ENCODE results near the gene ZMYND8. TPM values are rescaled to one million over a fixed set of nuclear protein-coding genes. Genes with fewer than 3 reads are reported as not detected.

The ZMYND8 gene
- total RNA-seq, 4 donors from 2014 or later = 48.5 to 169 (median 54.1) TPM

DNA sequence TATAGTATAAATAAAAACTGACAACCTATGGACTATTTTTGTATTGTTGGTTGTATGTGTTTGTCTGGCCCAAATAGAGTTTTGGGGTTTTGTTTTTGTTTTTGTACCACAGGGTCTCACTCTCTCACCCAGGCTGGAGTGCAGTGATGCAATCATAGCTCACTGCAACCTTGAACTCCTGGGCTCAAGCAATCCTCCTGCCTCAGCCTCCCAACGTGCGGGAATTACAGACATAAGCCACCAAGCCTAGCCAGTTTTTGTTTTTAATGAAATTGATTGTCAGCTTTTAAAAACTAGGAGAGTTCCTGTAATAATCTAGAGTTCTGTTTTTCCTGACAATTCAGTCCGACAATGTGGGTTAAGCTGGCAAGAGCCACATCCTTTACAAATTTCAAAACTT lies 98.7 kb downstream of the ZMYND8 start:
- no peak overlapping the region for H3K4me3 ChIP-seq
- peaks cover 17% of the 10 kb centered on the region for H3K4me1 ChIP-seq
- TF ChIP-seq EP300 (IDR thresholded peaks at IDR 0.05) (no peak), POLR2A (IDR thresholded peaks at IDR 0.05) (no peak), POLR2AphosphoS5 (IDR thresholded peaks at IDR 0.05) (no peak)
- TF ChIP-seq, protein P1, sequence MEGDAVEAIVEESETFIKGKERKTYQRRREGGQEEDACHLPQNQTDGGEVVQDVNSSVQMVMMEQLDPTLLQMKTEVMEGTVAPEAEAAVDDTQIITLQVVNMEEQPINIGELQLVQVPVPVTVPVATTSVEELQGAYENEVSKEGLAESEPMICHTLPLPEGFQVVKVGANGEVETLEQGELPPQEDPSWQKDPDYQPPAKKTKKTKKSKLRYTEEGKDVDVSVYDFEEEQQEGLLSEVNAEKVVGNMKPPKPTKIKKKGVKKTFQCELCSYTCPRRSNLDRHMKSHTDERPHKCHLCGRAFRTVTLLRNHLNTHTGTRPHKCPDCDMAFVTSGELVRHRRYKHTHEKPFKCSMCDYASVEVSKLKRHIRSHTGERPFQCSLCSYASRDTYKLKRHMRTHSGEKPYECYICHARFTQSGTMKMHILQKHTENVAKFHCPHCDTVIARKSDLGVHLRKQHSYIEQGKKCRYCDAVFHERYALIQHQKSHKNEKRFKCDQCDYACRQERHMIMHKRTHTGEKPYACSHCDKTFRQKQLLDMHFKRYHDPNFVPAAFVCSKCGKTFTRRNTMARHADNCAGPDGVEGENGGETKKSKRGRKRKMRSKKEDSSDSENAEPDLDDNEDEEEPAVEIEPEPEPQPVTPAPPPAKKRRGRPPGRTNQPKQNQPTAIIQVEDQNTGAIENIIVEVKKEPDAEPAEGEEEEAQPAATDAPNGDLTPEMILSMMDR (IDR thresholded peaks at IDR 0.05) = no peak
- no peak for DNase-seq (ENCODE audit: low spot score in 2 of 2)
- no peaks in the 10 kb centered on the region for H3K9me3 ChIP-seq
- peak overlapping the region; percentile 73 for H3K27ac ChIP-seq
- 86% methylated on average over 3 of the region's 3 CpGs for WGBS
- no peaks in the 10 kb centered on the region for H3K27me3 ChIP-seq
- peaks cover 51% of the 10 kb centered on the region for H3K36me3 ChIP-seq

DNA sequence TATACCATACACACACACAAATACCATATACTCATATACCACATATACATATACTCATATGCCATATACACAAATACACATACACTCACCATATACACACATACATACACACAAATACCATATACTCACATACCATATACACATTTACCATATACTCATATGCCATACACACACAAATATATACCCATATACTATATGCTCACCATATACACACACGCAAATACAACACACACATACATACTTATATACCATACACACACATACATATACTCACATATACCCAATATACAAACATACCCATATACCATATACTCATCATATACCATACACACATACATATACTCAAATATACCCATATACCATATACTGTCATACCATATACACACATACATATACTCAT lies 99.2 kb downstream of the ZMYND8 start:
- Histone ChIP-seq H3K27me3 (no peaks in the 10 kb centered on the region), H3K4me1 (peaks cover 15% of the 10 kb centered on the region), H3K36me3 (peaks cover 47% of the 10 kb centered on the region), H3K27ac (no peak overlapping the region), H3K4me3 (no peak overlapping the region), H3K9me3 (no peaks in the 10 kb centered on the region)
- TF ChIP-seq EP300 (IDR thresholded peaks at IDR 0.05) (no peak), POLR2A (IDR thresholded peaks at IDR 0.05) (no peak)
- TF ChIP-seq, protein P1 (IDR thresholded peaks at IDR 0.05) = no peak
- DNase-seq (ENCODE audit: low spot score in 2 of 2) = no peak
- WGBS = 98% methylated on average over 1 of the region's 1 CpG

DNA sequence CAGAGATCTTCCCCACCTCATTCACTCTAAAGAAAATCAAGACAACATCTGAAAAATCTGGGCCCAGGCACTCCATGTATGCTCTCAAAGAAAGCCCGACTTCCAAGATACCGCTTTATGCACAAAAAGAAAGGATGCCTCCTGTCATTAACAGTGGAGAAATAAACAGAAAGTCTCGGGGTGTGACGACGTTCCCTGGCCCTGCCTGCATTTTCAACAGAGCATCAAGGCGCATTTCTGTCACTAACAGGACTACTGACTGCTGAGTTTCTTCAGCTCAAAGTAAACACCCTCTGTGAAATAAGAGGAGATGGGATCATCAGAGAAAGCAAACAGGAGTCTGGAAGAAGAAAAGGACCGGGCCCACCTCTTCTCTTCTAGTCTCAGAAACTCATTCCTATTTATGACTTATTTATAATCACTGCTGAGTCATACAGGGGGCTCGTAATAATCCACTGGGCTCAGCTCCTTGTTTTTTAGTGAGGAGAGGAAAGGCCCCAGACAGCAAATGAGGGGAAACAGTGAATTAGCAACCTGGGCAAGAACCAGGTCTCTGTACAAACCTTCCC lies 99.7 kb downstream of the ZMYND8 start:
- H3K36me3 ChIP-seq = peaks cover 42% of the 10 kb centered on the region
- peaks cover 15% of the 10 kb centered on the region for H3K4me1 ChIP-seq
- H3K27ac ChIP-seq = no peak overlapping the region
- H3K27me3 ChIP-seq = no peaks in the 10 kb centered on the region
- no peaks in the 10 kb centered on the region for H3K9me3 ChIP-seq
- TF ChIP-seq, protein P1 (IDR thresholded peaks at IDR 0.05) = no peak
- TF ChIP-seq EP300 (IDR thresholded peaks at IDR 0.05) (no peak), POLR2A (IDR thresholded peaks at IDR 0.05) (no peak), POLR2AphosphoS5 (IDR thresholded peaks at IDR 0.05) (no peak)
- WGBS = 90% methylated on average over 8 of the region's 8 CpGs
- no peak overlapping the region for H3K4me3 ChIP-seq
- DNase-seq (ENCODE audit: low spot score in 2 of 2) = no peak

DNA sequence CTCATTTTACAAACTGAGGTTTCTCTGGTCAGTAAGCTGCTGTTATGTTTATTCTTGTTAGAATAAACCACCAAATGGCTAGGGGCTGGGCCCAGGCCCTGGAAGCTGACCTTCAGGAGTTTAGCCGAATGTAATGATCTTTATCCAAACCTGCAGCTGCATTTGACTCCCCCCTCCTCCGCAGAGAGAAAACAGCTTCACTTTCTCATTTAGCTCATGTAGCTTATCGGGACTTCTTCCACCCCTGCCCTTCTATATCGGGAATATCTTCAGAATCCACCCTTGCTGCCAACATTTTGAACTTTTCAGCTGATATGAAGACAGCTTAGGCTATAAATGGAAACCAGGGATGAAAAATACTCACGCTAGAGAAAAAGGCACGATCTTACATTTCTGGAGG lies 102.6 kb downstream of the ZMYND8 start:
- TF ChIP-seq, protein P1 (IDR thresholded peaks at IDR 0.05) = no peak
- TF ChIP-seq EP300 (IDR thresholded peaks at IDR 0.05) = no peak
- TF ChIP-seq POLR2AphosphoS5 (IDR thresholded peaks at IDR 0.05) = no peak
- TF ChIP-seq POLR2A (IDR thresholded peaks at IDR 0.05) = no peak
- H3K4me3 ChIP-seq = no peak overlapping the region
- WGBS = 83% methylated on average over 6 of the region's 6 CpGs
- peaks cover 39% of the 10 kb centered on the region for H3K36me3 ChIP-seq
- H3K27ac ChIP-seq = no peak overlapping the region
- H3K4me1 ChIP-seq = peaks cover 9% of the 10 kb centered on the region
- DNase-seq (ENCODE audit: low spot score in 2 of 2) = no peak
- no peaks in the 10 kb centered on the region for H3K9me3 ChIP-seq
- H3K27me3 ChIP-seq = no peaks in the 10 kb centered on the region

DNA sequence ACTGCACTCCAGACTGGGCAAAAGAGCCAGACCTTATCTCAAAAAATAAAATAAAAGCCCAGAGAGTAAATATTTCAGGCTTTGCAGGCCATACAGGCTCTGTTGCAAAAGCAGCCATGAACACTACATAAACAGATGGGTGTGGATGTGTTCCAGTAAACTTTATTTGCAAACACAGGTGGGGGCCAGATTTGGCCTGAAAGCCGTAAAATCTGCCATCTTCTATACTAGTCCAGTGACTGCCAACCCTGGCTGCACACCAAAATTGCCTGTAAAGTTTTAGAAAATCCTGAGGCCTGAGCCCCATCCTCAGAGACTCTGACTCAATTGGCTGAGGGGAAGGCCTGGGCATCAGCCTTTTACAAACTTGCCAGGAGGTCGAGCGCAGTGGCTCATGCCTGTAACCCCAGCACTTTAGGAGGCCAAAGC lies 103.6 kb downstream of the ZMYND8 start:
- no peak overlapping the region for H3K4me3 ChIP-seq
- no peaks in the 10 kb centered on the region for H3K27me3 ChIP-seq
- DNase-seq (ENCODE audit: low spot score in 2 of 2) = no peak
- H3K9me3 ChIP-seq = no peaks in the 10 kb centered on the region
- WGBS = 75% methylated on average over 1 of the region's 3 CpGs
- H3K27ac ChIP-seq = no peak overlapping the region
- no peaks in the 10 kb centered on the region for H3K4me1 ChIP-seq
- TF ChIP-seq, protein P1 (IDR thresholded peaks at IDR 0.05) = no peak
- peaks cover 48% of the 10 kb centered on the region for H3K36me3 ChIP-seq
